KG1 (cell line): Measurements from ENCODE around the gene DNHD1.
A peak's percentile ranks its signal among the peaks of the same experiment; 100 is the strongest.

Experiments
- DNase-seq: peaks from one replicate; lab custom pipeline; 2025; lab: John Stamatoyannopoulos, UW

Gene DNHD1

DNA sequence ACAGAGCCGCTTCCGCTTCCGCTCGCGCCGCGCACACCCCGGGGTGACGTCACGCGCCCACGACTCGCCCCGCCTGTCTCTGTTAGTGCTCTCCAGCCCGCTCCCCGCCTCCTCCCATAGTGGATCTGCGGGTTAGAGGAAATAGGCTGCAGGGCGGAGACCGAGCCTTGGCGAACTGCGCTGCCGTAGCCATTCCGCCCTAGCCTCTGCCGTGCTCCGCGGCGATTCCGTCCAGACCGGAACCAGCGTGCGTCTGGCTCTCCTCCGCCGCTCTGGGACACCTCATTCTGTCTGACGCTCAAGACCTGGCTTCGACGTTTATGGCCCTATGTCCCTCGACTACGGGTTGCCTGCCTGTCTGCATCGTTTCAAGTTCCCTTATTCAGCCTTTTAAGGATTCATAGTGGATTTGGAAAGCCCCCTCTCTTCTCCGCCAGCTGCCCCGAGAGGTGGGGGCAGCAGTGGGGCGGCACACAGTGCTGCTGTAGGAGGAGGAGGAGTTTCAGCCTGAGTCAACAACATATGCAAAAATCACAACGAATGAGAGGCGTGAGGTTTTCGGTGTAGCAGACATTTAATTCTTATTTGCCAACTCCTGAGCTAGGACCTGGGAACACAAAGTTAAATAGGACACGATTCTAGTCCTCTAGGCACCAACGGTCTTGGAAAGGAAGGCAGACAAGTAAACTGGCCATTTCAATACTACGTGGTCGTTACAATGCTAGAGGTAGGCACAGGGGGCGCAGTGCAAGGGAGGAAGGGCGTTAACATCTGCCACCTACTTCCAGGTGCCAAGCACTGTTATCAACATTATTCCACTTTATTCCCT lies 115.3 kb downstream of the DNHD1 start, which contains the start of gene TAF10:
TAF10 (minus strand) TSS at position 4 of the 829 bp plus-strand sequence. CDS start 27 bp downstream, outside the sequence.
- DNase-seq: peak; percentile 82

DNA sequence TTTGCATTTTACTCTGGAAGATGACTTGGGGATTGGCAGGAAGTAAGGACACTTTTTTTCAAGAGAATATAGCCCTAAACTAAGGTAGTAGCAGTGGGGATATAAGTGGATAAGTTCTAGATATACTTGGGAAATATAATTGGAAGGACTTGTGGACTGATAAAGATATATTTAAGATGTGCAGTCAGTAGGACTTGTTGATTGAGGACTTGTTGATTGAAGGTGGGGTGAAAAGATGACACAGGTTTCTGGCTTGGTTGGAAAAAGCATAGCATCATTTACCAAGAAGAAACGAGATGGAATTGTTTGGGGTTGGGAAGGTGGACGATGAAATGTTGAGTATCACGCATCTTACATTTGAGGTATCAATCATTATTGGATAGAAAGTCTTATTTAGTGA lies 116.4 kb downstream of the DNHD1 start:
- no peak for DNase-seq

DNA sequence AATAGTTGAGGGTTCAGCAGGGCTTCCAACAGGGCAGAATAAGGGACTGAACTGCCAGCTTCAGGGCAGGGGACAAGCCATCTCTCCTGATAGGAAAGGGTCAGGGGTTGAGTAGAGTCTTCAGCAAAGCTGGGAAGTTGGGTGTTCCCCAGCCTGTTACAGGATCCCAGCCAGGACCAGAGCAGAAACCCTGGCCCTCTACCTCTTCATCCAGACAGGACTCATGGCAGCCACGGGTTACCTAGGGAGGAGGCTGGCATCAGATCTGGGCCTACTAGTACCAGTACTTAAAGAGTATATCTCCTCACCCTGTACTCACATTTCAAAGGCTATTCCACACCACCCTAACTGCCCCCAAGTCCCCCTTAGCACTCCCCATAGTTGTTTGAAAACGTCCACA lies 117.4 kb downstream of the DNHD1 start:
- no peak for DNase-seq

DNA sequence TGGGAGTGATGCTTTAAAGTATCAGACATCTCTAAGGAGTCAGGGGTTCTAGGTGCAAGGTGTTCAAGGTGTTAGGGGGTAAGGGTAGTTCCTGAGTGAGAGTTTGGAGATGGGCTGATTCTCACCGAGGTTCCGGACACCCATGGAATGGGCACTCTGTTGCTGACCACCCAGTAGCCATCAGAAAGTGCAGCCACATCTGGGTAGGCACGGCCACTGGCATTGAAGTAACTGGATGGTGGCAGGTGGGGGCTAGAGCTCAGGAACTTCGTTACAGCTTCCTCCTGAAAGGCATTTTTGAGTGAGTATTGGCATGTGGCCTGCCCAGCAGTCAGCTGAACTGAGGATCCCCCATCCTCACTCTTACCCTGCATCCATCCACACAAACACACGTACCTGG lies 118.0 kb downstream of the DNHD1 start:
- DNase-seq: no peak

DNA sequence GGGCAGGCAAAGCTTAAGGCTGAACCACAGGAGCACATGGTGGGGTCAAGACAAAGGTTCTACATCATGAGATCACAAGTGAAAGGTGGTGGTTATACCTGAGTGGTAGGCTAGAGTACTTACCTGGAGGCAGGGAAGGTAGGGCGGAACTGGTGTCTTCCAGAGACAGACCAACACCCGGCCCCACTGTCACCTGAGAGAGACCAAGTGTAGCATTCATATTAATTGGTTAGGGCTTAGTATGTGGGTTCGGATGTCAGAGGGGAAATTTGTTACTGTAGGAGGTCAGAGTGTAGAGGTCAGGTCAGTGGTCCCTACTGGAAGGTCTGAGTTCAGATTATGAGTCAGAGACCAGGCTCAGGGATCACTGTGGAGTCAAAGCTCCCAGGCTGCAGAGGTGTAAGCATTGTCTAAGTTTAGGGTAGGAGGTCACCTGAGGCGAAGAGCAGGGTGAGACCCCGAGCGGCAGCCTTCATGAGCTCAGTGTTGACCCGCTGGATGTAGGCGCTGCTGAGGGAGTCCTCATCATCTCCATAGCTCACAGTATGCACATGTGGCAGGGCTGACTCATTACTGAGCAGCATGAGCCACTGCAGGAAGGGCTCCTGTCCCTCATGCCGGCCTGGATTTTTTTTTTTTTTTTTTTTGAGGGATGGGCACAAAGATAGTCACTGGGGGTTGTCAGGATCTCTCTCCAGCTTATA lies 119.0 kb downstream of the DNHD1 start:
- DNase-seq: no peak

DNA sequence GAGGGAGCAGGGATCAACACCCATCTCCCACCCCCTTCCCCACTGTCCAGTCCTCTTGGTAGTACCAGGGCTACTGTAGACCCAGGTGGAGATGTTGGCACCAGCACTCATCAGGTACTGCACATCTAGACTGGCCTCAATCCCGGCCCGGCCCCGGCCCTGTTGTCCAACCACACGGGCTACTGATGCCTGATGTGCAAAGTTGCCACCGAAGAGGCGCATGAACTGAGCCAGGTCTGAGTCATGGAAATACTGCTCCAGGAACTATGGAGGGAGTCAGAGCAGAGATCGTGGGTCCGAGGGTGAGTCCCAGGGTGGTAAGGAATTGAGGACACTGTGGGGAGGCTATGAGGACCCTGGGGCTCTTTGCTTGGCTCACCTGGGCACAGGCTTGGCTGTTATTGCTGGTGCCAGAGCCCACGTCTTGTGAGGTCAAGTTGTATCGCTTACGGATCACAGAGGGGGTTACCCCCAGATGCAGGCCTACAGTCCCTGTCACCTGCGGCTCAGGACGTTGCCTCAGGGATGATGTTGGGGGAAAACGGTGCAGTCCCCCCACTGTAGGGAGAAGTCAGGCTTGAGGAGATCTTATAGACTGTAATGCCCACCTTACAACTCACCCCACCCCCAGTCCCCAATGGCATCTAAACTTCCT lies 119.6 kb downstream of the DNHD1 start:
- DNase-seq: no peak

DNA sequence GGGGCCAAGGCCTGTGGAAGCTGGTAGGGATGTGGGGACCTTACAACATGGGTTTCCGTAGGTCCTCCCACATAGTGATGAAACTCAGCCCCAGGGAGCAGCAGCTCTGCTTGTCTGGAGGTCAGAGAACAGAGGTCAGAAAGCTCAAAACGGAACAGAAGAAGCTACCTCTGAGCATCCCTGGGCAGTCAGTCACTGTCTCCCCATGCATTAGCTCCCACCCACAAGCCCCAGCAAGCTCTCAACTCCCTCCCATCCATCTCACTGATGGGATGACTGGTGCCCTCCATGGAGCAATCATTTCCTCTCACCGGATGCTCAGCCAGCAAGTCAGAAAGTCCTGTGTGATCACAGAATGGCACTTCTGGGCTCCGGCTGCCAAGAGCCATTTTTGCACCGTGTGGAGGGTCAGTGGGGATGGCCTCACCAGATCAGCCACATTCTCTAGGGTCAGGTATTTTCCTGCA lies 120.3 kb downstream of the DNHD1 start:
- no peak for DNase-seq

DNA sequence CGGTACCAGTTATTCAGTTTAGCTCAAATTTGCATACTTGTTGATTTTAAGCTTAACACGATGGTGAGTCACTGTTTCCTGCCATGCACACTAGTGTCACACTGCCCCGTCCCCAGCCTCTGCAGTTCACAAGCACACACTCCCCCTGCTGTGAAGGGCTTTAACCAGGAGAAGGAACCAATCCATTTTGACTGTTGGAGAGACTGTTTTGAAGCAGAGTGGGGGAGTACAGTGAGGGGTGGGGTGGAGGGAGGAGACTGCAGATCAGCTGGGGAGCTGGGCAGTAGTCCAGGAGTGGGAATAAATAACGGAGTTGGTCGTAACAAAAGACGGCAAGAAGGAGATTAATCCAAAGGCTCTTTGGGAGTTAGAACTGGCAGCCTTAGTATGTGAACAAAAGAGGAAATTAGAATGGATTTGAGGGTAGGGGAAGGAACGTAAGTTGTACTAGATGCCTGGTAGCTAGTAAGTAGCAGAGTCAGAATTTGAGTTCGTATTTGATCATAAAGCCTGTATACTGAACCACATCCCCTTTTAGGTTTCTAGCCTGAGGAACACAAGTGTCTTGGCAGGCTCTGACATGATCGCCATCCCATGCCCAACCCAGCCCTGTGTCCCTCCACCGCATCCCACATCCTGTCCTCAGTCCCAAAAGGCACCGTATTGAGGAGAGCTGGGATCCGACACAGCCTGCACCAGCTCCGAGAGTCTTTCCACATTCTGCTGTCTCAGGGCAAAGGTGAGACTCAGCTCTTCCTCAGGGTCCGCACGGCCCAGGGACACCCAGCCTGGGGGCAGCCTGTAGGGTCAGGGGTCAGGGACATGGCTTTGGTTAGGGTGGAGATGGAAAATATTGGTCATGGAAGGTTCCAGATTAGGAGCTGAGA lies 121.3 kb downstream of the DNHD1 start:
- peak; percentile 42 for DNase-seq

DNA sequence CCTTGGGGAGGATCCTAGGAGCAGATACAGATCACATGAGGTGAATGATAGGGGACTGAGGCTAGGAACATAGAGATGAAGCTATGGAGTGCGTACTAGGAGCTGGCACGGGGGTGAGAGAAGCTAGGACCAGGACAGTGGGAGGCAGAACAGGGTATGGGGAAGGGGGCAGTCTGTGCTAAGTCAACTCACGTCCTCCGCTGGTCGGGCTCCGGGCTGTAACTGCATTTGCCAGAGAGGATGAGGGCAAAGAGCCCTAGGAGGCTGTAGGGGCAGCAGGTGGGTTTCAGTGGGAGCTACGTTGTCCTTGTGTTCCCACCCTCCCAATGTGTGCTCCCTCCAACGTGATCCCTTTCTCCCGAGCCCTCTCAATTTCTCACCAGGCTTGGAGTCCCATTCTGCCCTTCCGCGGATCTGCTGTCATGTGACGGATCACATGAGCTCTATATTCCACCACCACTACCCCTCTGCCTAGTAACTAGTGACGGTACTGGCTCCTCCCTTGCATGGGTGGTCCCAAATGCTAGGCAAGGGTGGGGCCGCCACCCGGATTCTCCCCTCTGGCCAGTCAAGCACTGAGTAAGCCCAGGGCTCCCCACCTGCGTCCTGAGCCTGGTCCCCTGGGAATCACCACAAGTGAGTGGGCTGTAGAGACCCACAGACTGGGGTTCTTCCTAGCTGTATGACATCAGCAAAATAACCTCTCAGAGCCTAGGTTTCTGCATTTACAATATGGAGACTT lies 122.1 kb downstream of the DNHD1 start, which contains the start of gene TPP1:
TPP1 (minus strand) TSS at position 419 of the 742 bp plus-strand sequence; CDS start at position 397, 22 bp downstream.
- DNase-seq: peak; percentile 87

DNA sequence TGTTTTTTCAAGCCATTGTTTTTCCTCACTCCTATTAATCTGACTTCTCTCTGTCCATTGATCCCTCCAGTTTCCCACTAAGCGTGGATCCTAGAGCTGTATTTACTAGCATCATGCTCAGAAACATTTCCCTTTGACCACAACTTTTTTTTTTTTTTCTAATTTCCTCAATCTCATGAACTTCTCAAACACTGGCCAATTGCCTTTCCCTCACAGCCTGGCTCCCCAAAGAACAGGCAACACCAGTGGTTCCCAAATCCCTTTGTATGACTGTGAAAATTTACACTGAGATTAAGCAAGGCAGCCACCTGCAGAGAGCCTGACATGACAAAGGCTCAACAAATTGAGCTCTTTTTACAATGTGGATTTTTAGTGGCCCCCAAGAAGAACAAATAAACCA lies 123.6 kb downstream of the DNHD1 start:
- DNase-seq: no peak
